Effector CD4-positive, alpha-beta T cell (primary cell): Measurements from ENCODE around the gene SEZ6L.

Experiments used
- DNase-seq: peaks from one replicate; pipeline ENCODE4 v3.0.0-alpha.2; 2020

The SEZ6L gene

GRCh38 chr22:26303475-26303874 lies 134.2 kb downstream of the SEZ6L start:
- no peak for DNase-seq

- no peak for DNase-seq
Measured at GRCh38 chr22:26304730-26305129, 135.5 kb downstream of the SEZ6L start.

GRCh38 chr22:26308467-26308866 lies 139.2 kb downstream of the SEZ6L start:
- DNase-seq: no peak

DNA sequence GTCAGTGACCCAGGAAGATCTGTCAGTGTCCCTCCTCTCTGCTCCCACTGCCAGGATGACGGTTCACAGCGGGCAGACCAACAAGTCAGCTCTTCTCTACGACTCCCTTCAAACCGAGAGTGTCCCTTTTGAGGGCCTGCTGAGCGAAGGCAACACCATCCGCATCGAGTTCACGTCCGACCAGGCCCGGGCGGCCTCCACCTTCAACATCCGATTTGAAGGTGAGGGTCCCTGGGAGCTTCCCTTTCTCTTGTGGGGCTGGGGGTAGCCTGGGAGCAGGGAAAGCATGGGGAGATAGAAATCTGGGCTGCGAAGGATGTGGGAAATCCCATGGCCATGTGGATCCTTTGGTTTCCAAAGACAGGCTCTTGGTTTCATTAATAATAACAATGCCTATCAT lies 141.4 kb downstream of the SEZ6L start:
- DNase-seq: no peak

GRCh38 chr22:26313291-26313690 lies 144.0 kb downstream of the SEZ6L start:
- DNase-seq: no peak

- no peak for DNase-seq
Measured at GRCh38 chr22:26314171-26314570, 144.9 kb downstream of the SEZ6L start.

- no peak for DNase-seq
Measured at GRCh38 chr22:26314656-26315055, 145.4 kb downstream of the SEZ6L start.

DNA sequence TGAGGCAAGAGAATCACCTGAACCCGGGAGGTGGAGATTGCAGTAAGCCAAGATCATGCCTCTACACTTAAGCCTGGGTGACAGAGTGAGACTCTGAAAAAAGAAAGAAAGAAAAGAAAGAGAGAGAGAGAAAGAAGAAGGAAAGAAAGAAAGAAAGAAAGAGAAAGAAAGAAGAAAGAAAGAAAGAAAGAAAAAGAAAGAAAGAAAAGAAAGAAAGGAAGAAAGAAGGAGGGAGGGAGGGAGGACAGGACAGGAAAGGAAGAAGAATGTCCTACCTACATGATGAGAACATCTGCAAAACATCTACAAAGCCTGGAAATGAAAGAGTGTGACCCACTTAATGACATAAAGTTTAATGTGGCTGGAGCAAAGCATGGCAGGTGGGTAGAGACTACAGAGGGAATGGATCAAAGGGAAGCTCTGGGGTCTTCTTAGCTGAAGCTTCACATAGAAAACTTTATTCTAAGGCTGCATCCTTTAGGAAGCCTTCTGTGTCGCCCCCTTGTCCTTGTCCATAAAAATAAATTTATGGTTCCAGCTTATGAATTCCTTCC lies 147.5 kb downstream of the SEZ6L start:
- no peak for DNase-seq

DNA sequence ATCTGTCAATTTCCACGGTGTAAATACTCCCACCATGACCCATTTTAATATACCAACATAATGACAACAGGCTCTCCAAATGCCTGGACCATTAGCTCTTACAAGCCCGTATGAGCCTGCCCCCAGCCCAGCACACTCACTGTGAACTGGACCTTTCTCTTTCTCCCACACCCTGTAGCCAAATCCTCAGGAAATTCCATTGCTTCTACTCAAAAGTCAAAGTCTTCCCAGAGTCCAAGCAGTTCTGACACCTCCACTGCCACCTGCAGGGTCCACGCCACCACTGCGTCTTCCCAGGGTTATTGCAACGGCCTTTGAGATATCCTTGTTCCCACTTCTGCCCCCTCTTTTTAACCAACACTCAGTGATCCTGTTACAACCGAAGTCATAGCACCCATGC lies 149.7 kb downstream of the SEZ6L start:
- no peak for DNase-seq

DNA sequence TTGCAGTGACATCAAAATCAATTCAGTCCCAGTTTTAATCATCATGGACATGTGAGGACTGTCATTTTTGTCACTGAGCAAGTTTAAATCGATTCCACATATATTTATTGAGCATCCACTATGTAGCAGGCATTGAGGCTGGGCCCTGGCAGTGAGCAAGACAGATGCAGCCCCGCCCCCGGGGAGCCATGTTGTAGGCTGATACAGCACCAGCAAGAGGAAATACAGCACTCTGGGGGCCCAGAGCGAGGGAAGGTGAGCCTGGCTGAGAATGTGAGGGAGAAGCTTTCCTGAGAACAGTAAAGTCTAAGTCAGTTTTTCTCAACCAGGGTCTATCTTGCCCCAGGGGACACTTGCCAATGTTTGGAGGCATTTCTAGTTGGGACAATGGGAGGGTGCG lies 151.2 kb downstream of the SEZ6L start:
- DNase-seq: no peak

- no peak for DNase-seq
Measured at GRCh38 chr22:26321469-26321913, 152.2 kb downstream of the SEZ6L start.

DNA sequence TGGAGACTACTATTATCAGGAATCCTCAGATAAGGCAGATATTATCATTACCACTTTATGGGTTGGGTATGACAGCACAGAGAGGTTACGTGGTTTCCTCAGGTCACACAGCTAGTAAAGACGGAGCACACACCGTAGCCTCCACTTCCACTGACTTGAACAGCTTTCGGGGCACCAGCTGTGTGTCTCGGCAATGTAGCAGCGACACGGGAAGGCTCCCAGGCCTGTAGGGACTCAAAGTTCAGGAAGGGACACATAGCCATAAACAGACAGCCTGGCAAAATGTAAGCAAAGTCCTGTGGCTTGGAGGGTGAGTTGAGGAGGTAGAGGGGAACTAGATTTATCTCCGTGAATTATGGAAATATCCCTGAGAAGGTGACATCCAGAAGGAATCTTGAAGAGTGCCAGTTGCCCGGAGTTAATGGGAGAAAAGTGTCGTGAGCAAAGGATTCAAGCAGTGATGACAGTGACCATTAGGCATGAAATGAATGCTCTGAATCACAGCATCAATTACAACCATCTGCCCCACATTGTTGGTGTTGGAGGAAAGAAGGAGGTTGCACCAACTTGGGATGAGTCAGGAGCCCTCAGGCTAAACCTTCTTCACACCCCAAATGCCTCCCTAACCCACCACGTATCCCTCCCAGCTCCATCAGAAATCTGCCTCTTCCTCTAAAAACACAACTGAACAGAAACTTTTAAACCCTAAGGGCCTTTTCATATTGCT lies 153.1 kb downstream of the SEZ6L start:
- DNase-seq: no peak

GRCh38 chr22:26323013-26323412 lies 153.8 kb downstream of the SEZ6L start:
- DNase-seq: no peak

DNA sequence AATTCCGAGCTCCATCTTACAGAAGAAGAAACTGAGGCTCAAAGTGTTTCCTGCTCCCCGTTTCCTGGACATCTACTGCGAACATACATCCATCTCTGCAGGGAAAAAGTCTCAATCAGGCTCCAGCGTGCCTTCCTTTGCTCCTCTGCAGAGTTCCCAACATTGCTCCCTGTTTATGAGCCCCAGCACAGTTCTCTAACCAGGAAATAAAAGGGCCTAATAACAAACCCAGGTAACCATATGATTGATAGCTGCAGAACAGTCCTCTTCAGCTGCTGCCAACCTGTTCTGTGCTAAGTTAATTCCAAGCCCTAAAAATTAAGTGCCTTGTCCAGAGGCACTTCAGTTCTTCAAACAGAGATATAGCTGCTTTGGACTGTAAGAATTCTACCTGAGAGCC lies 154.9 kb downstream of the SEZ6L start:
- no peak for DNase-seq

DNA sequence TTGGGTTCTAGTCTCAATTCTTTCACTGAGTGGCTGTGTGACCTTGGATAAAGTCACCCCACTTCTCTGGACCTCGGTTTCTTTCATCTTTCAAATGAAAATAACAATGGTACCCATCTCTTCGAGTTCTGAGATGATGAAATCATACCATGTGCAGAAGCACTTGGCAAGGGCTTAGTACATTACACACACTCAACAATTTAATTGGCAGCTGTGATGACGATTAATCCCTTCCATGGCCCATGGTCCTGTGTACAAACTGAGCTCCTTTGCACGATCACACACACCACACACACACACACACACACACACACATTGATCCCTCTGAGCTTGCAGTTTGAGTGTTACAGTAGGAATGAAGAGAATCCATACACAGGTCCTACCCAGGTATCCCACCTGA lies 156.4 kb downstream of the SEZ6L start:
- DNase-seq: no peak

- no peak for DNase-seq
Measured at GRCh38 chr22:26326803-26327202, 157.5 kb downstream of the SEZ6L start.

GRCh38 chr22:26327306-26327705 lies 158.0 kb downstream of the SEZ6L start:
- DNase-seq: no peak

- DNase-seq: no peak
Measured at GRCh38 chr22:26328221-26328620, 159.0 kb downstream of the SEZ6L start.

DNA sequence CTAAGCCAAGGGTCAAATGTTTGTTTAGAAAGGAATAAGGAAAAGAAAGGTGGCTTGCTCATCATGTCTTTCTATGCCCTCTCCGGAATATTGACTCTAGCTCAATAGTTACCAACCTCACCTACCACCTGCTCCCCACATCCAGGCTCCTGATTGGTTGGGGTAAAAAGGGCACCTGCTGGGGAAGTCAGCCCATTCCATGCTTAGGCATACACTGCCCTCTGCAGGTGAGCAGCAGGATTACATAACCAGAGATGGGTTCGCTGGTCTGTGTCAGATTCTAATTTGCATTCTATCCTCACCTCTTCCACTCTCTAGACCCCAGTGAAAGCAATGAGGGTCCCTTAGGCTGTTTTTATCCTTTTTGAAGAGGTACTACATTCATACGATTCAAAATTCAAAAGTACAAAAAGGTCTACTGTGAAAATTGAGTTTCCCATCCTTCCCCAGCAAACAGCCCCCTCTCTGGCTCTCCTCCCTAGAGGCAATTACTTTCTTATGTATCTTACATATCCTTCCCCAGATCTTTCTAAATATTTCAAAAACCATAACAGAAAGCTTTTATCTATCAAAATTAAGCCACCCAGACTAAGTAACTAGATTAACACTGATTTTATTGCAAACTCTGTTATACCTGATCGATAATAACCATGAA lies 161.8 kb downstream of the SEZ6L start:
- DNase-seq: peak; percentile 39

- DNase-seq: no peak
Measured at GRCh38 chr22:26333088-26333800, 164.0 kb downstream of the SEZ6L start.

GRCh38 chr22:26334232-26334631 lies 165.0 kb downstream of the SEZ6L start:
- DNase-seq: no peak

- no peak for DNase-seq
Measured at GRCh38 chr22:26336773-26337172, 167.5 kb downstream of the SEZ6L start.

DNA sequence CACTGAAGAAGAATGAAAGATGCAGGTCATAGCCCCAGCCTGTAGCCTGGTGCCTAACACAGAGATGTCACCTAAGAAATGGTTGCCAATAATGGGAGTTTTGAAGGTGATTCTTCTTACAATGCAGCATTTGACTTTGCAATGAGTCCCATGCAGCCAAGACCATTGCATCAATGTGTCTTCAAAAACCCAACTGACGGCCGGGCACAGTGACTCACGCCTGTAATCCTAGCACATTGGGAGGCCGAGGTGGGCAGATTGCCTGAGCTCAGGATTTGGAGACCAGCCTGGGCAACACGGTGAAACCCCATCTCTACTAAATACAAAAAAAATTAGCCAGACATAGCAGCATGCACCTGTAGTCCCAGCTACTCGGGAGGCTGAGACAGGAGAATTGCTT lies 170.5 kb downstream of the SEZ6L start:
- DNase-seq: no peak
